ENCODE measurements around the gene PGAP2. TPM values are rescaled to one million over a fixed set of nuclear protein-coding genes. Genes with fewer than 3 reads are reported as not detected.
"Not testable (repeated sequence)": the region's sequence is repeated elsewhere in the genome, so short reads cannot be mapped to it uniquely, and the experiment has no call there.

Gene PGAP2
- total RNA-seq (2022): 27.2 and 28.2 TPM in 2 replicates
- percentile 60 among the genes with signal in this experiment for Bru-seq, nascent RNA
- percentile 62 among the genes with signal in this experiment for BruChase-seq, experiment 1, labeled RNA remaining after a 6-hour chase
- percentile 66 among the genes with signal in this experiment for BruChase-seq, experiment 2, labeled RNA remaining after a 2-hour chase
- long read RNA-seq, transcript PGAP2-203 (7 exons, 1,837 nt): major isoform, 6 of 25 reads
- long read RNA-seq, partial matches to known transcripts: 4 of 25 reads
- long read RNA-seq, other reads (novel, unspliced or antisense): 7 of 25 reads

- ChIA-PET POLR2A (interaction anchor here (0.6 to 4.7 kb wide), 12 partner anchors 8 to 1699 kb away, joined by 3 to 61 read pairs (median 4); partner anchors contain the start of genes NUP98 and RHOG), CTCF (interaction anchor here (0.5 to 5.6 kb wide), 29 partner anchors 9 to 981 kb away, joined by 3 to 43 read pairs (median 6); partner anchors contain the start of genes NUP98, RHOG and STIM1)
- no TSS peak for BruUV-seq (replicated peaks)
- intact Hi-C loops (cut with micrococcal nuclease): loop anchor here (2.0 to 10.0 kb wide), 3 partner anchors 61 to 353 kb away; no protein-coding TSS in a partner anchor
- no peaks in the 10 kb centered on the region for H3K36me3 Mint-ChIP-seq (ENCODE audit: insufficient read depth, unreplicated experiment)
- no peaks in the 10 kb centered on the region for H3K27me3 Mint-ChIP-seq (ENCODE audit: insufficient read depth, unreplicated experiment)
- peak within 1 kb of the TSS; percentile 81 for H3K4me3 Mint-ChIP-seq (ENCODE audit: unreplicated experiment)
- H3K4me1 Mint-ChIP-seq (ENCODE audit: insufficient read depth, unreplicated experiment): peaks cover 15% of the 10 kb centered on the region
- peak within 1 kb of the TSS; percentile 61 for H3K27ac Mint-ChIP-seq (ENCODE audit: low read depth, unreplicated experiment)
- H3K9me3 Mint-ChIP-seq (ENCODE audit: unreplicated experiment): no peaks in the 10 kb centered on the region
- TF ChIP-seq CTCF (IDR thresholded peaks at IDR 0.05; ENCODE audit: unreplicated experiment): peak; percentile 44
- DNase-seq (ENCODE audit: unreplicated experiment): peak; percentile 77
Observed at GRCh38 chr11:3807909-3808860, at the start of gene PGAP2. TSS of gene PGAP2 (plus strand) at chr11:3808560. CDS start at chr11:3811260, 2,700 bp downstream.

- DNase-seq (ENCODE audit: unreplicated experiment): no peak
- no peak for TF ChIP-seq CTCF (IDR thresholded peaks at IDR 0.05; ENCODE audit: unreplicated experiment)
- Mint-ChIP-seq H3K27ac (ENCODE audit: low read depth, unreplicated experiment) (no peak overlapping the region), H3K4me1 (ENCODE audit: insufficient read depth, unreplicated experiment) (no peaks in the 10 kb centered on the region), H3K27me3 (ENCODE audit: insufficient read depth, unreplicated experiment) (no peaks in the 10 kb centered on the region), H3K4me3 (ENCODE audit: unreplicated experiment) (no peak overlapping the region), H3K9me3 (ENCODE audit: unreplicated experiment) (no peaks in the 10 kb centered on the region), H3K36me3 (ENCODE audit: insufficient read depth, unreplicated experiment) (peaks cover 100% of the 10 kb centered on the region)
- intact Hi-C loops (cut with micrococcal nuclease): no loop called here
- ChIA-PET CTCF (no interaction called here), POLR2A (no interaction called here)
- no TSS peak for BruUV-seq (replicated peaks)
Observed at GRCh38 chr11:3764266-3764665, 44.1 kb upstream of the PGAP2 start.

- DNase-seq (ENCODE audit: unreplicated experiment); H3K27ac Mint-ChIP-seq (ENCODE audit: low read depth, unreplicated experiment); CTCF ChIA-PET; H3K4me1 Mint-ChIP-seq (ENCODE audit: insufficient read depth, unreplicated experiment); H3K4me3 Mint-ChIP-seq (ENCODE audit: unreplicated experiment); H3K27me3 Mint-ChIP-seq (ENCODE audit: insufficient read depth, unreplicated experiment); H3K9me3 Mint-ChIP-seq (ENCODE audit: unreplicated experiment); intact Hi-C loops (cut with micrococcal nuclease); BruUV-seq (replicated peaks): not testable (repeated sequence)
- peaks cover 100% of the 10 kb centered on the region for H3K36me3 Mint-ChIP-seq (ENCODE audit: insufficient read depth, unreplicated experiment)
- POLR2A ChIA-PET: interaction anchor here (0.6 to 1.3 kb wide), 2 partner anchors 29 to 31 kb away, joined by 3 read pairs; no protein-coding TSS in a partner anchor
Observed at GRCh38 chr11:3766836-3767235, 41.5 kb upstream of the PGAP2 start.

DNA sequence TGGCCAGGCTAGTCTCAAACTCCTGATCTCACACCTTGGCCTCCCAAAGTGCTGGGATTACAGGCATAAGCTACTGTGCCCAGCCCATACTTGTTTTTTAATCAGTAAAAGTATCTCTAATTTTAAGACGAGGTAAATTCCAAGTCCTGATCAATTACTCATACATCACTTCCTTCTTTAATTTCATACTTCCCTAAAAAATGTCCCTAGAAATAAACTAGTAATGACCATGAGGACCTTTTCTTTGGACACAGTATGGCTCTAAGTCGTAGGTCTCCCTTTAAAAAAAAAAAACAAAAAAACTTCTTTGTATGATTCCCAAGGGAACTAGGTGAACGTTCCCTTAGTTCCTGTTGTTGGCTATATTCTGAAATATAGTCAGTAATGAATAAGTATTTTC lies 40.8 kb upstream of the PGAP2 start:
- Mint-ChIP-seq H3K27ac (ENCODE audit: low read depth, unreplicated experiment) (no peak overlapping the region), H3K4me1 (ENCODE audit: insufficient read depth, unreplicated experiment) (no peaks in the 10 kb centered on the region), H3K36me3 (ENCODE audit: insufficient read depth, unreplicated experiment) (peaks cover 100% of the 10 kb centered on the region), H3K4me3 (ENCODE audit: unreplicated experiment) (no peak overlapping the region), H3K27me3 (ENCODE audit: insufficient read depth, unreplicated experiment) (no peaks in the 10 kb centered on the region), H3K9me3 (ENCODE audit: unreplicated experiment) (no peaks in the 10 kb centered on the region)
- no peak for DNase-seq (ENCODE audit: unreplicated experiment)
- no peak for TF ChIP-seq CTCF (IDR thresholded peaks at IDR 0.05; ENCODE audit: unreplicated experiment)
- no TSS peak for BruUV-seq (replicated peaks)
- intact Hi-C loops (cut with micrococcal nuclease): no loop called here
- CTCF ChIA-PET: interaction anchor here (0.6 kb wide), 2 partner anchors 41 to 63 kb away, joined by 3 read pairs; partner anchors contain the start of gene PGAP2
- POLR2A ChIA-PET: interaction anchor here (1.3 kb wide), 1 partner anchor 28 kb away, joined by 3 read pairs; no protein-coding TSS in a partner anchor
